T-helper 1 cell treated with Interleukin-12 subunit alpha and Interleukin-12 subunit beta and Interleukin-4 antibody, amounts not matched to agents 30 μg/mL and 1 μg/mL, for 36 hours (primary cell): ENCODE measurements around the gene DET1.
"Not testable (repeated sequence)": the region's sequence is repeated elsewhere in the genome, so short reads cannot be mapped to it uniquely, and the experiment has no call there.

Experiments
- H3K27ac Mint-ChIP-seq: one replicate; pipeline ENCODE4 v1.8.0; 2021; ENCODE audit warnings: mild to moderate bottlenecking, mixed read lengths
- H3K27me3 Mint-ChIP-seq: one replicate; pipeline ENCODE4 v1.8.0; 2021; ENCODE audit warnings: low read depth, mixed read lengths
- H3K36me3 Mint-ChIP-seq: one replicate; pipeline ENCODE4 v1.8.0; 2021; ENCODE audit warnings: low read depth, mixed read lengths
- H3K4me1 Mint-ChIP-seq: one replicate; pipeline ENCODE4 v1.8.0; 2021; ENCODE audit warnings: low read depth, mixed read lengths
- H3K4me3 Mint-ChIP-seq: one replicate; pipeline ENCODE4 v1.8.0; 2021; ENCODE audit warnings: mild to moderate bottlenecking, moderate library complexity, mixed read lengths
- H3K9me3 Mint-ChIP-seq: one replicate; pipeline ENCODE4 v1.8.0; 2021; ENCODE audit warnings: mixed read lengths

The DET1 gene

DNA sequence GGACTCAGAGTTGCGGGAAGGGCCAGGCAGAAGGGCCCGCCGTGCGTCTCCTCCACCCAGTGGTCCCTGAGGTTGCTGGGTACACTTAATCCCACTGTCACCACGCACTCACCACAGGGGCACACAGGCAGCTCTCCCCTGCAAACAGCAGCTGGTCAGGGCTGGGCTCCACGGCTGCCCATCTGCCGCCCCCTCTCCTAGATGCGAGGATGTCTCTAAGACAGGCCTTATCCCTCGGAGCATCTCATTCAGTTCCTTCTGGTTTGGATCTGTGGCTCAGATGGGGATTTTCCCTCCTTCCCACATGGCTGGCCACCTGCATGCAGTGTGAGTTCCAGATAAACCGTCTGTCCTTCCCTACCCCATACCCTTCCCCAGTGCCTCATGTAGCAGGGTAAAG is 52.6 kb downstream of the DET1 start:
- Mint-ChIP-seq H3K36me3 (no peaks in the 10 kb centered on the region), H3K4me1 (no peaks in the 10 kb centered on the region), H3K27ac (no peak overlapping the region), H3K27me3 (no peaks in the 10 kb centered on the region), H3K4me3 (no peak overlapping the region), H3K9me3 (no peaks in the 10 kb centered on the region)

DNA sequence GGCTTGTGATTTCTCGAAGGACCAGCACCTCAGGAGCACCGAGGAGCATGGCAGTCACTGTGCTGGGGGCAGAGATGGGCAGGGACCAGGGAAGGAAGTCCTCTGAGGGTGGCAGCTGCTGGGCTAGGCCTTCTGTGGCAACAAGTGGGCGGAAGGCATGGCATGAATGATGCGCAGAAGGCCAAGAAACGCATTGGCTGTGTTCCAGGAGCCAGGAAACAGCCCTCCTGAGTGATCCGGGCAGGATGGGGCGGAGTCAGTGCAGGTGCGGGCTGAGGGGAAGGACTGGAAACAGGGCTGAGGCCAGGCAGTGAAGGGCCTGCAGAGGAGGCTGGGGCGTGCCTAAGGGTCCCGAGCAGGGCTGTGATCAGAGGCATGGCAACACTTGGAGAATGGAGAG is 55.3 kb downstream of the DET1 start:
- H3K9me3 Mint-ChIP-seq = no peaks in the 10 kb centered on the region

DNA sequence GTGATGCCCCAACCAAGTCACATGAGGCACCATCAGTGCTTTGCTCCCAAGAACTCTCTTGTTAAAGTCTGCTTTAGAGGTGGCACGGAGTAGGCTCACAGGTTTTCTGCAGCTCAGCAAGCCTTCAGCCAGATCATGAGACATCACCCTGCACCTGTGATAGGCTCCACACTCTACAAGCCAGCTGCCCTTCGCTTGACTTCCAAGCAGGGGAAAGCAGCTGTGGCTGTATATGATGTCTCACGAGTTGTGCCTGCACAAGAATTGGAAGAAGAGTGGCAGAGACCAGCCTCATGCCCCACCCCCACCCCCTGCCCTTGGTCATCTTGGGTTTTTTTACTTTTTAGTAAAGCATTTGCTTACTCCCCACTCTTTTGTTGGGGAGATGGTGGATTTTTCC is 56.4 kb downstream of the DET1 start:
- H3K27me3 Mint-ChIP-seq = no peaks in the 10 kb centered on the region
- no peak overlapping the region for H3K4me3 Mint-ChIP-seq
- no peaks in the 10 kb centered on the region for H3K36me3 Mint-ChIP-seq
- no peak overlapping the region for H3K27ac Mint-ChIP-seq
- no peaks in the 10 kb centered on the region for H3K4me1 Mint-ChIP-seq
- H3K9me3 Mint-ChIP-seq = no peaks in the 10 kb centered on the region

More for the DNA sequence above, 55.3 kb downstream of the DET1 start:
- H3K4me1 Mint-ChIP-seq = no peaks in the 10 kb centered on the region
- no peaks in the 10 kb centered on the region for H3K27me3 Mint-ChIP-seq
- no peaks in the 10 kb centered on the region for H3K36me3 Mint-ChIP-seq
- no peak overlapping the region for H3K4me3 Mint-ChIP-seq
- H3K27ac Mint-ChIP-seq = no peak overlapping the region

DNA sequence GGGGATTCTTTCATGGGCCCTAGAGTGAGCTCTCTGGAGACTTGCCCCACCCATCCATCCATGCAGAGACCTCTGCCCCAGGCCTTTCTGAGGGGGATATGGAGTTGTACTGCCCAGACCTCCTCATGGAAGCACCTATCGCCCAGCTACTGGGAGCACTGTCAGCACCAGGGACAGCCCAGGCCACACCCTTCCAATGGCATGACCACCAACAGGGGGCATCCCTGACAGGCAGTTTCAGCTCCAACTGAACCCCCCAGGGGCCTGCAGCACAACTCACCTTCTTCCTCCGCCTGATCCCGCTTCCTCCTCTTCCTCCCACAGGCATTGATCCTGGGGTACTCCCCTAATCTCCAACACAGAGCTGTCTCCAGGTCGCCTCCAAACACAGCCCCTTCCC is 57.2 kb downstream of the DET1 start:
- no peak overlapping the region for H3K27ac Mint-ChIP-seq

DNA sequence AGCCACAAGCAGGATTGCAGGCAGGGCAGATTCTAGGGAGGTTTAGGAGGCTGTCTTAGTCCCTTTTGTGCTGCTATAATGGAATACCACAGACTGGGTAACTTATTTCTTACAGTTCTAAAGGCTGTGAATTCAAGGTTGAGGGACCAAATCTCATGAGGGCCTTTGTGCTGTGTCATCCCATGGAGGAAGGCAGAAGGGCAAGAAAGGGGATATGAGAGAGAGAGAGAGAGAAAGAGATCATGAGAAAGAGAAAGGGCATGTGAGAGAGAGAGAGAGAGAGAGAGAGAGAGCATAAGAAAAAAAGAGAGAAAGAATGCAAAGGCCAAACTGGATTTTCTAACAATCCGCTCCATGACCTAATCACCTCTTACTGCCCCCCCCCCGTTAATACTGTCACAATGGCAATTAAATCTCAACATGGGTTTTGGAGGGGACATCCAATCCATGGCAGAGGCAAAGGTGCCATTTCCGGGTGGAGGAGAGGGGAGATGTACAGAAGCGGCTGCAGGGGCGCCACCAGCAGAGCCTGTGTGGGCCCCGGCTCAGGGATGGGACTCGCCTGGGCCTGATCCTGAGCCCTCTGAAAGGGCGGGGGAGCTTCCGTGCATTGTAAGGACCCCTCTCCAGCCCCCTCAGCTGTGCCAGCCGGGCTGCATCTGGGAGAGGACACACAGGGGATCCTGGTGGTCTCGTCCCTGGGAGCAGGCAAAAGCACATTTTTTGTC is 58.5 kb downstream of the DET1 start:
- H3K9me3 Mint-ChIP-seq = no peaks in the 10 kb centered on the region
- H3K27ac Mint-ChIP-seq = no peak overlapping the region
- H3K4me1 Mint-ChIP-seq = no peaks in the 10 kb centered on the region
- no peak overlapping the region for H3K4me3 Mint-ChIP-seq
- no peaks in the 10 kb centered on the region for H3K27me3 Mint-ChIP-seq
- H3K36me3 Mint-ChIP-seq = no peaks in the 10 kb centered on the region

More for the DNA sequence above, 57.2 kb downstream of the DET1 start:
- Mint-ChIP-seq H3K36me3 (no peaks in the 10 kb centered on the region), H3K9me3 (no peaks in the 10 kb centered on the region), H3K4me1 (no peaks in the 10 kb centered on the region), H3K27me3 (no peaks in the 10 kb centered on the region), H3K4me3 (no peak overlapping the region)

DNA sequence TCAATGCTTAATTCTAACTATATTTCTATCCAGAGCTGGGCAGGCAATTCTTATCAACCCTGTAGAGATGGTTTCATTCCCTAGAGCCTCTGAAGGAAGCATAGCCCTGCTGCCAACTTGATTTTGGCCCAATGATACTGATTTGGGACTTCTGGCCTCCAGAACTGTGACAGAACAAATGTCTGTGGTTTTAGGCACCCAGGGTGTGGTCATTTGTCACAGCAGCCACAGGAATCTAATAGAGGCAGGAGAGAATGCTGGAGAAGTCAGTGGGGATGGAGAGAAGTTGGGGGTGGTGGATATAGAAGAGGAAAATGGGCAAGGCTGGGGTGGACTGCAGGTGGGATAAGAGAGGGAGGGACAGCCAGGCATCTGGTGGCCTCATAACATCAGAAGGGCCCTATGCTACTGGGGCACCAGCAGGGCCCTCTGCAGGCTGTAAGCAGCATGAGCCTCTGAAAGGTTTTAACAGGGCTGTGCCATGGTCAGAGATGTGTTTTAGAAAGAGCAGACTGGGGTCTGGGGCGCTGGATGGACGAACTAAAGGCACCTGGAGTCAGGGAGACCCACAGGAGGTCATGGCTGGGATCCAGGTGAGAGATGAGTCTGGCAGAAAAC is 59.2 kb downstream of the DET1 start:
- H3K4me1 Mint-ChIP-seq = no peaks in the 10 kb centered on the region
- no peaks in the 10 kb centered on the region for H3K36me3 Mint-ChIP-seq
- no peaks in the 10 kb centered on the region for H3K27me3 Mint-ChIP-seq
- H3K4me3 Mint-ChIP-seq = no peak overlapping the region
- H3K9me3 Mint-ChIP-seq = no peaks in the 10 kb centered on the region
- no peak overlapping the region for H3K27ac Mint-ChIP-seq

DNA sequence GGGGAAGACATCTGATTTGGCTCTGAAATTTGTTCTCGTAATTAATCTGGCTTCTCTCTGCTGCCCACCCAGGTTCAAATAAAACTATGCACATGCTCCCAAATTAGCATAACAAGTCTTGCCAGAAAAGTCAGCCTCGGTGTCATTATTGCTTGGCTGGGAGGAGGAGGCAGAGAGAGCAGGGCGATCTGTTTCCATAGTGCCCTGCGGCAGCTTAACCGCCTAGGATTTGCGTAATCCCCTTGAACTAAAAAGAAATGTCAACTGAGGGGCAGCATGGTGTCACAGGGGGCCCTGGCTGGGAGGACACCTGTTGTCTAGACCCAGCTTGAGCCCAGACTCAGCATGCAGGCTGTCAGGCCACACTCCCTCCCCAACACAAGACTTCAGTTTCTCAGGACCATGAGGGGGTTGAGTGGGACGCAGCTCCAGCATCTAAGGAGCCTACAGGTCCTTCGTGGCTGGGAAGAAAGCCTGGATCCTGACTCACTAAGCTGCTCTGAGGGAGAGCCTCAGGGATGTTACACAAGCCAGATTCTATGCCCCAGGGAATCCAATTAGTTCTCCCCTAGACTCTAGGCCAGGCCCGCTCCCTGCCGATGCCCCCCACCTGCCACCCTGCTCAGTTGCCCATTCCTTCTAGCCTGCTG is 61.7 kb downstream of the DET1 start:
- Mint-ChIP-seq H3K27me3 (no peaks in the 10 kb centered on the region), H3K4me1 (no peaks in the 10 kb centered on the region), H3K27ac (no peak overlapping the region), H3K36me3 (peaks cover 3% of the 10 kb centered on the region), H3K4me3 (no peak overlapping the region), H3K9me3 (no peaks in the 10 kb centered on the region)

DNA sequence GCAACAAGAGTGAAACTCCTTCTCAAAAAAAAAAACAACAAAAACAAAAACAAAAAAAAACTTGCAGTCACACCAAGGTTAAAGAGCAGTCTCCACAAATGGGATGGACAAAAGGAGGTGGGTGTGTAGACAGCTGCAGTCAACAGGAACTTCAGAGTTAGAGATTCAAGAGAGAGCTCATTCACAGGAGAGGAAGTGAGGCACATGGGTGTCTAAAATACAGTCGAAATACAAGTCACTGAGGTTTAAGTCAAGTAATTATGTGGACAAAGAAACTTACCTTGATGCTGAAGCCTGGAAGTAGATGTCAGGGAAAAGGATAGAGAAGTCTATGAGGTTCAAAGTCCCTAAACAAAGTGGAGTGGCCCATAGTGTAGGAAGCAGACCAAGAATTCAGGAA is 64.2 kb downstream of the DET1 start:
- no peak overlapping the region for H3K4me3 Mint-ChIP-seq
- no peaks in the 10 kb centered on the region for H3K27me3 Mint-ChIP-seq
- no peak overlapping the region for H3K27ac Mint-ChIP-seq
- no peaks in the 10 kb centered on the region for H3K4me1 Mint-ChIP-seq
- peaks cover 6% of the 10 kb centered on the region for H3K36me3 Mint-ChIP-seq
- H3K9me3 Mint-ChIP-seq = no peaks in the 10 kb centered on the region

DNA sequence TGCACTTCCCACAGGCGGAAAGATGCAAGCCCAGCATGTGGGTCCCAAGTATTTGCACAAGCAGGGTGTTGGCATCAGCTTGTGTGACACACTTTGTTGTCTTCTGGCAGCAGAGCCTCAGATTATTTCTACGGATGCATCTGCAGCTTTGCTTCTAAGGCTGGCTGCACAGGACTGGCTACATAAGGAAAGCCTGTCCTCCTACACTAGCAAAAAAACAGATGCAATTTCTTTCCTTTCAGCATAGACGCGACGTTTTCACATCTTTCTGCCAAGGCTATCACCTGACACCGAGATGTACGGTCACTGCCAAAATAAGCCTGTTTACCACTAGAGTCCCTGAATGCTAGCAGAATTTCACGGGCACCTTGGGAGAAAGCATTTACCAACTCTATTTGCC is 65.5 kb downstream of the DET1 start:
- H3K9me3 Mint-ChIP-seq = no peaks in the 10 kb centered on the region
- peaks cover 6% of the 10 kb centered on the region for H3K36me3 Mint-ChIP-seq
- no peak overlapping the region for H3K27ac Mint-ChIP-seq
- no peak overlapping the region for H3K4me3 Mint-ChIP-seq
- H3K27me3 Mint-ChIP-seq = no peaks in the 10 kb centered on the region
- H3K4me1 Mint-ChIP-seq = no peaks in the 10 kb centered on the region

DNA sequence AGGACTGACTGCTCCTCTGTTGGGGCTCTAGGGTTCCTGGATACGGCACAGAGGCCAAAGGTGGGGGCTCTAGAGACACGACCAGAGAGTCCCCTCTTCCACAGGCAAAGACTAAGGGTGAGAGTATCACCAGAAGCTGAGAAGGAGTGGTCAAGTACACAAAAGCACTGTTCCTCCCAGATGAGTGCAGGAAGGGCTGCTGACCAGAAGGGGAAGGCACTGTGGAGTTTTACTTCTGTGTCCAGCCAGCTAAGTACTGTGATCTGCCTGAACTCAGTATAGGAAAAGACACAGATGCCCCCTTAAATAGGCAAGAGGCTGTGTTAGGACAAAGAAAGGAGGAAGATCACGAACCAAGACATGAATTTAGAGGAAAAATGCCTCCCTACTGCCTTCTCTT is 67.3 kb downstream of the DET1 start:
- H3K4me1 Mint-ChIP-seq = no peaks in the 10 kb centered on the region

DNA sequence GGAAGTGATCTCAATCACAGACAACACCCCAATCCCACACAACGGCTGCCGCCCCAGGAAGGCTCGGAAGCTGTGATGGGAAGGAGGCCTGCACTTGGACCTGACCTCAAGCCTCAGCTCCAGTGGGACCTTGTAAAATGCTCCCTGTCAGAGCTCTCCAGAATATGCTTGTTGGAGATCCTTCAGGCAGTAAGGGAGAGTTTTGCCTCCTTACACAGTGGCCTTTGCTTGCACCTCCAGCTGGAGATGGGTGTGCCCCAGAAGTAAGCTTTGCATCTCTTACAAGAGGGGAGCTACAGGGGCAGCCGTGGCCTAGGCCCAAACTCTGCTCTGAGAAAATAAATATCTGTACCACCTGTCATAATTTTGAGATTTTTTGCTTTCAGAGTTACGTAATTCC is 68.6 kb downstream of the DET1 start:
- H3K36me3 Mint-ChIP-seq = peaks cover 9% of the 10 kb centered on the region
- no peaks in the 10 kb centered on the region for H3K9me3 Mint-ChIP-seq

More for the DNA sequence above, 67.3 kb downstream of the DET1 start:
- H3K36me3 Mint-ChIP-seq = peaks cover 9% of the 10 kb centered on the region
- H3K9me3 Mint-ChIP-seq = no peaks in the 10 kb centered on the region
- H3K27me3 Mint-ChIP-seq = no peaks in the 10 kb centered on the region
- no peak overlapping the region for H3K4me3 Mint-ChIP-seq
- no peak overlapping the region for H3K27ac Mint-ChIP-seq

DNA sequence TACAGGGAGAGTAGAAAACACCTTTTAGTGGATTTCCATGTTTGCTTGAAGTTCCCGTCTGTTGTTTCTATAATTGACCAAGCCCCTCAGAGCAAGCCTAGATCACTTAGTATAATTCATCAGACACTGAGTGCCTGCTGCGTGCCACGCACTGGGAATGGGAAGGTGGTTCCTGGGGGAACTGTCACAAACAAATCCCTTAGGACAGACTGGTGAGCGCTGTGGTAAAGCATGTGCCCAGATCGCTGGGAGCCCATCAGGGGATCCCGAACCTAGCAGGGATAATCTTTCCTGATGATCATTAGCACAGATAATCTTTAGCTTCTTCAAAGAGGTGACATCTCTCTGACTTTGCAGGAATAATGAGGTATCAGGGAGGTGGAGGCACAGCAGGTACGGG is 69.4 kb downstream of the DET1 start:
- H3K27ac Mint-ChIP-seq = no peak overlapping the region
- no peaks in the 10 kb centered on the region for H3K27me3 Mint-ChIP-seq
- no peak overlapping the region for H3K4me3 Mint-ChIP-seq
- peaks cover 16% of the 10 kb centered on the region for H3K36me3 Mint-ChIP-seq
- peaks cover 4% of the 10 kb centered on the region for H3K4me1 Mint-ChIP-seq
- no peaks in the 10 kb centered on the region for H3K9me3 Mint-ChIP-seq

More for the DNA sequence above, 68.6 kb downstream of the DET1 start:
- Mint-ChIP-seq H3K27ac (no peak overlapping the region), H3K4me3 (no peak overlapping the region), H3K27me3 (no peaks in the 10 kb centered on the region), H3K4me1 (no peaks in the 10 kb centered on the region)

DNA sequence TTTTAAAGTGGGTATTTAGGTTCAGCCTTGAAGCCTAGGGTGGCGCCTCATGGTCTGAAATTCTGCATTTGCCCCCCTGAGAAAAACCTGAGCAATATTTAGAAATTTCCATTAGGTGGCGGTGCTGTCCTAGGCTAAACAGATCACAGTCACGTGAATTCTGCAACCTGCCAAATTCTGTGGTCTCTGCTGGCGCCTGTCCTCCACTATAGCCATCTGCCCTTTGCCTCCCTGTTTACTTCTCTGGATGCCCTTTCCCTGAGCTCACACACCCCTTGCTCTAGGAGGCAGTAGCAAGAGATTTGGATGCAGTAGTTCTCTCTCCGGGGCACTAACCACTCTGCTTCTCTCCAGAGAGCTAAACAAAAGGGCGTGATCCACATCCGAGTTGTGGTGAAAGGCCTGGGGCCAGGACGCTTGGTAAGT is 69.8 kb downstream of the DET1 start:
- peaks cover 17% of the 10 kb centered on the region for H3K36me3 Mint-ChIP-seq
- no peak overlapping the region for H3K27ac Mint-ChIP-seq

DNA sequence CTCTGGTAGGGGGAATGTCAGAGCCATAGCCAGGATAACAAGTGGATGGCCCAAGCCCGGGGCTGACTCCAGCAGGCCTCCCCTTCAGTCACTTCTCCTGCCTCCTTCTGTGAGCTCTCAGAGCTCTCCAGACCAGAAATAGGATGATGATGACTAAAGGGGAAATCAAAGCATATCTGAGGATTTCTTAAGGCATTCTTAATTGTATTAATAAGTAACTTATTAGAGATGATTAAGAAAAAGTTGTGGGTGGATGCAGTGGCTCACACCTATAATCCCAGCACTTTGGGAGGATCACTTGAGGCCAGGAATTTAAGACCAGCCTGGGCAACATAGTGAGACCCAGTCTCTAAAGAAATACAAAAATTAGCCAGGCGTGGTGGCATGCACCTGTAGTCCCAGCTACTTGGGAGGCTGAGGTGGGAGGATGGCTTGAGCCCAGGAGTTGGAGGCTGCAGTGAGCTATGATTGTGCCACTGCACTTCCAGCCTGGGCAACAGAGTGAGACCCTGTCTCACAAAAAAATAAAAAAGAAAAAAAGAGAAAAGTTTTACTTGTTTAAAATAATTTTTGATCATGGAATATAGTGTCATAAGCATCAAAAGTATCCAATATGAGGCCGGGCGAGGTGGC is 72.7 kb downstream of the DET1 start:
- H3K9me3 Mint-ChIP-seq, H3K4me1 Mint-ChIP-seq, H3K4me3 Mint-ChIP-seq, H3K27ac Mint-ChIP-seq, H3K27me3 Mint-ChIP-seq: not testable (repeated sequence)
- H3K36me3 Mint-ChIP-seq = peaks cover 13% of the 10 kb centered on the region

More for the DNA sequence above, 69.8 kb downstream of the DET1 start:
- no peak overlapping the region for H3K4me3 Mint-ChIP-seq
- H3K27me3 Mint-ChIP-seq = no peaks in the 10 kb centered on the region
- H3K4me1 Mint-ChIP-seq = peaks cover 9% of the 10 kb centered on the region
- H3K9me3 Mint-ChIP-seq = no peaks in the 10 kb centered on the region

DNA sequence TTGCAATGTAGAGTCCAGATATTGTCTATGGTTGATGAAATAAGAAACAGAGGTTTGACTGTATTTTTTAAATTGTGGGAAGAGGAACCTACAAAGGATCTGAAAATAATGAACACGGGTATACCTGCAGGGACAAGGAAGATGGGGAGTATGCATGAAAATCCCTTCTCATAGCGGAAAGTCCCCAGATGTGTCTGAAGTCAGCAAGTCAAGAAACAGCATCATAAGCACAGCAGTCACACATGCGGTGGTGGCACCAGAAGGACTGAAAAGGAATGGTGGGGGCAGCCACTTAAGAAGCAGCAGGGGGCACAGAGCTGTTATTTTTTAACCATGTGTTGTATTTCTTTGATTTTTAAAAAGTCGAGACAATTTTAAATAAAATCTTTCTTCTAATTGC is 74.3 kb downstream of the DET1 start:
- Mint-ChIP-seq H3K4me1 (peaks cover 15% of the 10 kb centered on the region), H3K4me3 (no peak overlapping the region), H3K9me3 (no peaks in the 10 kb centered on the region), H3K27me3 (no peaks in the 10 kb centered on the region), H3K27ac (peak overlapping the region; percentile 51), H3K36me3 (peaks cover 16% of the 10 kb centered on the region)
